ENCODE results near the gene CTBP2.

Gene CTBP2

GRCh38 chr10:125104559-125104958 lies 55.8 kb downstream of the CTBP2 start:
- Histone ChIP-seq H3K4me1 (ENCODE audit: low read length) (no peaks in the 10 kb centered on the region), H3K36me3 (replicated peaks; ENCODE audit: insufficient read depth, low read length) (no peaks in the 10 kb centered on the region)
- TF ChIP-seq EZH2 (optimal IDR thresholded peaks at IDR 0.05; ENCODE audit: low read depth, low read length), result no peak
- TF ChIP-seq EZH2phosphoT487 (IDR thresholded peaks at IDR 0.05; ENCODE audit: low read length), result no peak
- TF ChIP-seq CTCF (IDR thresholded peaks at IDR 0.05; ENCODE audit: low read length), result no peak

GRCh38 chr10:125103924-125104323 lies 56.4 kb downstream of the CTBP2 start:
- H3K4me2 ChIP-seq (ENCODE audit: low read depth, low read length), result no peak overlapping the region
- H3K79me2 ChIP-seq (ENCODE audit: low read length), result no peaks in the 10 kb centered on the region
- no peak for DNase-seq
- no peak overlapping the region for H3K9ac ChIP-seq (ENCODE audit: low read length)
- no peaks in the 10 kb centered on the region for H3K9me3 ChIP-seq (replicated peaks; ENCODE audit: insufficient read depth, low read length)
- no peak overlapping the region for H3K4me3 ChIP-seq (ENCODE audit: low read length)
- H4K20me1 ChIP-seq (ENCODE audit: insufficient read depth, low read length), result no peaks in the 10 kb centered on the region
- no peak overlapping the region for H3K27ac ChIP-seq (ENCODE audit: low read length)
- no peaks in the 10 kb centered on the region for H3K4me1 ChIP-seq (ENCODE audit: low read length)
- TF ChIP-seq CTCF (IDR thresholded peaks at IDR 0.05; ENCODE audit: low read length), result no peak
- H3F3A ChIP-seq (ENCODE audit: insufficient read depth, low read length), result no peaks in the 10 kb centered on the region
- H3K27me3 ChIP-seq (replicated peaks; ENCODE audit: insufficient read depth, low read length), result peaks cover 70% of the 10 kb centered on the region
- H2AFZ ChIP-seq (ENCODE audit: low read length), result no peak overlapping the region
- H3K9me2 ChIP-seq (replicated peaks; ENCODE audit: insufficient read depth, low read length), result no peaks in the 10 kb centered on the region
- no peaks in the 10 kb centered on the region for H3K36me3 ChIP-seq (replicated peaks; ENCODE audit: insufficient read depth, low read length)

More at GRCh38 chr10:125104559-125104958, 55.8 kb downstream of the CTBP2 start:
- Histone ChIP-seq H2AFZ (ENCODE audit: low read length) (no peak overlapping the region), H3K27ac (ENCODE audit: low read length) (no peak overlapping the region), H3K79me2 (ENCODE audit: low read length) (no peaks in the 10 kb centered on the region), H3F3A (ENCODE audit: insufficient read depth, low read length) (no peaks in the 10 kb centered on the region), H3K27me3 (replicated peaks; ENCODE audit: insufficient read depth, low read length) (peaks cover 67% of the 10 kb centered on the region), H3K4me2 (ENCODE audit: low read depth, low read length) (no peak overlapping the region), H3K4me3 (ENCODE audit: low read length) (no peak overlapping the region), H3K9me2 (replicated peaks; ENCODE audit: insufficient read depth, low read length) (no peaks in the 10 kb centered on the region), H4K20me1 (ENCODE audit: insufficient read depth, low read length) (no peaks in the 10 kb centered on the region), H3K9me3 (replicated peaks; ENCODE audit: insufficient read depth, low read length) (no peaks in the 10 kb centered on the region), H3K9ac (ENCODE audit: low read length) (no peak overlapping the region)
- no peak for DNase-seq

- no peak overlapping the region for H3K4me3 ChIP-seq (ENCODE audit: low read length)
- no peaks in the 10 kb centered on the region for H3K9me2 ChIP-seq (replicated peaks; ENCODE audit: insufficient read depth, low read length)
- DNase-seq, result no peak
- H2AFZ ChIP-seq (ENCODE audit: low read length), result no peak overlapping the region
- H4K20me1 ChIP-seq (ENCODE audit: insufficient read depth, low read length), result no peaks in the 10 kb centered on the region
- H3F3A ChIP-seq (ENCODE audit: insufficient read depth, low read length), result no peaks in the 10 kb centered on the region
- no peaks in the 10 kb centered on the region for H3K79me2 ChIP-seq (ENCODE audit: low read length)
- peaks cover 70% of the 10 kb centered on the region for H3K27me3 ChIP-seq (replicated peaks; ENCODE audit: insufficient read depth, low read length)
- H3K4me2 ChIP-seq (ENCODE audit: low read depth, low read length), result no peak overlapping the region
- TF ChIP-seq CTCF (IDR thresholded peaks at IDR 0.05; ENCODE audit: low read length) (no peak), EZH2phosphoT487 (IDR thresholded peaks at IDR 0.05; ENCODE audit: low read length) (no peak), EZH2 (optimal IDR thresholded peaks at IDR 0.05; ENCODE audit: low read depth, low read length) (no peak)
- no peaks in the 10 kb centered on the region for H3K9me3 ChIP-seq (replicated peaks; ENCODE audit: insufficient read depth, low read length)
- no peak overlapping the region for H3K27ac ChIP-seq (ENCODE audit: low read length)
- H3K9ac ChIP-seq (ENCODE audit: low read length), result no peak overlapping the region
- H3K4me1 ChIP-seq (ENCODE audit: low read length), result no peaks in the 10 kb centered on the region
- H3K36me3 ChIP-seq (replicated peaks; ENCODE audit: insufficient read depth, low read length), result no peaks in the 10 kb centered on the region
Observed at GRCh38 chr10:125103466-125103865, 56.9 kb downstream of the CTBP2 start.

Data from MM.1S (cell line).